Mammary epithelial cell (primary cell): ENCODE data around the gene OXNAD1.

Experiments
- EZH2 ChIP-seq: IDR thresholded peaks from 2 replicates; pipeline ENCODE4 v1.6.1; 2012; ENCODE audit warnings: low read length, inconsistent platforms, borderline replicate concordance
- TF ChIP-seq, protein P1 (sequence below), 2 donors: IDR thresholded peaks in 1 of 2; conservative IDR thresholded peaks in 1 of 2; 2 replicates each; pipeline ENCODE4 v1.5.1; 2011 to 2012; ENCODE audit warnings: inconsistent platforms in 2 of 2, low read length in 2 of 2, mild to moderate bottlenecking in 2 of 2, control low read depth in 1 of 2, low read depth in 1 of 2; ENCODE audit not compliant: insufficient read depth in 1 of 2; ENCODE audit errors: extremely low read depth in 1 of 2

DNA sequence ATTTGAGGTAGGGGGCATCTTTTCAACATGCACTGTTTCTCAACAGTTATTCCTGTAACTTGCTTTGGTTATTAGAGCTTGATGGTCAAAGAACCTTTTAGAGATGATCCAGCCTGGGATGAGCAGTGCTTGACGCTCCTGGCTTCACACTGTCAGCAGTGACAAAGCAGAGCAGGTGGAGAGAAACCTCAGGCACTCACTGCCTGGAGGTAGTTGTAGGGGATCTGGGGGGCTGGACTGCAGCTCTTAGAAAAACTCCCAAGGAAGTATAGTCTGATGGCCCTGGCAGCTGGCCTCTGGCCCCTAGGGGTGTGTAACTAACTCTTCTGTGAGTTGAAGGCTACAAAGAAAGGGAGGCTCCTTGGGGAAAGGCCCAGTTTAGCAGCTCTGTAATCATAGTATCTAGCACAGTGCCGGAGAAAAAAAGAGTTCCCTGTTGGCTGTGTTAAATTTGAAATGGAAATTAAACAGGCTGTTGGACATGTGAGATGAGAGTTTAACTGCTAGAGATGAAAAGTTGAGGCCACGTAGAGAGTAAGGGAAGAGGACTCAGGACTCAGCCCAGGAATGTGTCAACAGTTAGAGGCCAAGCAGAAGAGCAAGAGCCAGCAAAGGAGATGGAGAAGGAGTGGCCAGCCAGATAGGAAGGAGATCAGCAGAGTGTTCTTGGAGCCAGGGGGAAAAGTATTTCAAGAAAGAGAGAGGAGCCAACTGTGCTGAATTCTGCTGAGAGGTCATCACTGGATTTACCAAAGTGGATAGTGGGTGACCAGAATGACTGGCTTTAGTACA is 14.2 kb downstream of the OXNAD1 start:
- TF ChIP-seq EZH2: no peak
- TF ChIP-seq, protein P1, sequence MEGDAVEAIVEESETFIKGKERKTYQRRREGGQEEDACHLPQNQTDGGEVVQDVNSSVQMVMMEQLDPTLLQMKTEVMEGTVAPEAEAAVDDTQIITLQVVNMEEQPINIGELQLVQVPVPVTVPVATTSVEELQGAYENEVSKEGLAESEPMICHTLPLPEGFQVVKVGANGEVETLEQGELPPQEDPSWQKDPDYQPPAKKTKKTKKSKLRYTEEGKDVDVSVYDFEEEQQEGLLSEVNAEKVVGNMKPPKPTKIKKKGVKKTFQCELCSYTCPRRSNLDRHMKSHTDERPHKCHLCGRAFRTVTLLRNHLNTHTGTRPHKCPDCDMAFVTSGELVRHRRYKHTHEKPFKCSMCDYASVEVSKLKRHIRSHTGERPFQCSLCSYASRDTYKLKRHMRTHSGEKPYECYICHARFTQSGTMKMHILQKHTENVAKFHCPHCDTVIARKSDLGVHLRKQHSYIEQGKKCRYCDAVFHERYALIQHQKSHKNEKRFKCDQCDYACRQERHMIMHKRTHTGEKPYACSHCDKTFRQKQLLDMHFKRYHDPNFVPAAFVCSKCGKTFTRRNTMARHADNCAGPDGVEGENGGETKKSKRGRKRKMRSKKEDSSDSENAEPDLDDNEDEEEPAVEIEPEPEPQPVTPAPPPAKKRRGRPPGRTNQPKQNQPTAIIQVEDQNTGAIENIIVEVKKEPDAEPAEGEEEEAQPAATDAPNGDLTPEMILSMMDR (conservative IDR thresholded peaks at IDR 0.05 in 1 of 2, IDR thresholded peaks at IDR 0.05 in 1 of 2; ENCODE audit: extremely low read depth in 1 of 2, insufficient read depth in 1 of 2, low read depth in 1 of 2, low read length in 2 of 2): no peak
